Stimulated activated CD4-positive, alpha-beta T cell treated with anti-CD3 and anti-CD28 coated beads, Interleukin-1b, Interleukin-23, amount 100 ng/mL, for 4 hours (primary cell): ENCODE data around the gene CNIH3.
"Not testable (repeated sequence)": the region's sequence is repeated elsewhere in the genome, so short reads cannot be mapped to it uniquely, and the experiment has no call there.

Experiments used
- DNase-seq, 2 donors: peaks; one replicate each; pipeline ENCODE4 v3.0.0-alpha.2; 2020; ENCODE audit warnings: low read depth in 2 of 2

The CNIH3 gene

DNA sequence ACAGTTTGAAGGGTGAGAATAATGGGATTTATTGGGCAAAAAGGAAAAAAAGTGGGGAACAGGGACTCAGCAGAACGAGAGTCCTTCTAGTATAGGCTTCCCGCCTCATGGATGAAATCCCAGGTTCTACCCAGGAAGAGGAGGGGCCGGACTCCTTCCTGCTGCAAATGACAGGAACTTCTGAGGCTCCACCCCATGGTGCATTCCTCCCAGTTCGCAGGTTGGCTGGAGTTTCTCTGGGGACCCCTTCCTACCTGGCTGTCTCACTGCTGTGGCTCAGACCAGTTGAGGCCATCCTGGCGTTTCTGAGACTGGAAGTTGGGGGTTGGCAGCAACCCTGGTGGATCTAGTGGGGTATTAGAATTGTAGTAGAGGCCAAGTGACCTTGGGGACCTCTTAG lies 27.5 kb downstream of the CNIH3 start:
- DNase-seq, result no peak

DNA sequence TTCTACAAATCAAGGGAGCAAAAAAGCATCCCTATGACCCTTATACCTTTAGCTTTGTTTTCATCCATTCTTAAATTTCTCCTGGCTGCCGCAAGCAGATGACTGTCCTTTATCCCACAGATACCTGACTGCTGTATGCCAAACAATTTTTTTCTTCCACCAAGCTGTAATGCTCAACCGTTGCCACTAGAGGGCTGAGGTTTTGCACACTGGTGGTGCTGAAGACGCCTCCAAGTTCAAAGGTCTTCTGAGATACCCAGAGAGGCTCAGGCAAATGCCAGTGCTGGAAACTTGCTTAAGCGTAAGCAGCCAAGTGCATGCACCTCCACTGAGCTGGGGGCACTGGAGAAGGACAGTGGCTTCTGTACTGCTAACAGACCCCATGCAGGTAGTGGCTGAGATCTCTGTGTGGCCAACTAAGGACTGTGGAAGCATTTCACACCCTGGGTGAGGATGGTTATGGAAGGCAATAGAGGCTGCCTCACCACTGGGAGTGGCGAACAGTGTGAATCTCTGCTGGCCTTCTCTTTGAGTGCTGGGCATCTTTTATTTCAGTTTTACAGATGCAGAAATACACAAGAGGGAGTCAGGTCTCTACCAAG lies 28.5 kb downstream of the CNIH3 start:
- DNase-seq, result peak; percentile 21 to 39

DNA sequence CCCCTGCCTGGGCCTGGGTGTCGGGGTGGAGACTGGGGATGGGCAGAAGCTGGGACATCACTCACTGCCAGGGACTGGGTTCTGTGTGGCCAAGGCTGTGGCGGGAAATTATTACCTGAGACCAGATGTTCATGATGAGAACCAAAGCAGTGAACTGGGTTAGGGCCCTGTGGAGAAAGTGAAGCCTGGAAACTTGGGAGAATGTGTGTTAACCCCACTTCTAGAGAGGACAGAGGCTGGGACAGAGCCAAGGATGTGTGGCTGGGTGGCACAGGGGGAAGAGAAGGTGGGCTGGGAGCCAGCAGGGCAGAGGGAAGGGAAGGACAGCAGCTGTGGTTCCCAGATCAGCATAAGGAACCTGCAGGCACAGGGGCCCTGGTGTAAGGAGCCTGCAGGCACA lies 31.3 kb downstream of the CNIH3 start:
- no peak for DNase-seq

DNA sequence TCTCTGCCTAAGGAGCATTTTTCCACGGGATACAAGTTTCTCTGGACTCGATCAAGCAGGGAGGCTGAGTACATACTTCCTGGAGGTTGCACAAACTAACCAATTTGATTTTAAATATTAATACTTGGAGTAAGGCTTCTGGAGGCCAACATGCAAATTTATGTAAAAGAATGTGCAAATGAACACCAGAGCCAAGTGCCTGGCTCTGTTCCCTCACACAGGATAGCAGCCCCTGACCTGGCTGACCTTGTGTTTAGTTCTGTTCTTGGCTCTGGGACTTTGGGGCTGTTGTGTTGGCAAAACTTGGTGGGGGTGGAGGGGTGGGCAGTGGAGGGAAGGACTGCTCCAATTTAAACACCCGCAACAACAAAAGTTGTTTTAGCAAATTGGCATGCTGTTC lies 34.2 kb downstream of the CNIH3 start:
- no peak for DNase-seq

DNA sequence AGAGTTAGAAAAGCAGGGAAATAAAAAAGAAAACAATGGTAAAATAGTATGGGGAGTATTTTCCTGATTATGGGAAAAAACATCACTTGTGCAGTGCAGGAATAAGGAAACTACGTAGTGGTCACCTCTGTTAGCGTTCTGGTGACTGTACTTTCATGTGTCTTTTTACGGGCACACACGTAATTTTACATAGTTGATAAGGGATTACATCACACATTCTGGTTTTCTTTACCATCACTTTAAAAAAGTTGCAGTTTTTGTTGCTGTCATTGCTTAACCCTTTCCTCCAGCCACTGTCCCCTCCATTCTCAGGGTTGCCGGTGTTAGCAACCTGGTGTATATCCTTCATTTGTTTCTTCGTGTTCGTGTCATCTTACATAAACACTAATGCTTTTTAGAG lies 35.1 kb downstream of the CNIH3 start:
- DNase-seq, result no peak

DNA sequence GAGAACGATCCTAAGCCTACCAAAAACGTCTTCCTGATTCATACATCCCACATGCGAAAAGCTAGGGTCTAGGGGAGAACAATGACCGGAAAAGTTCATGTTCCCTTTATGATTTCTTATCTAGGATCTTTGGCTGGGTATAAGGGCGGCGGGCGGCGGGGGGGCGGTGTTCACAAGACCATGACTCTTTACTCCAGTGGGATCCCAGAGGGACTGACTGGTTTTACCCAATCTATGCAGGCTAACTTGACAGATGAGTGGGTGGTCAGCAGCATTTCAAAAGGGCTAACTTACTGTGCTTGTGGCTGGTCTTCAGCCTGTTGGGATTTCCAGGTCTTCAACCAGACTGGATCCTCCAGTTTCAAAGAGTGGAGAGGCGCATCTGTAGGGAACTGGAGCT lies 40.3 kb downstream of the CNIH3 start:
- no peak for DNase-seq

DNA sequence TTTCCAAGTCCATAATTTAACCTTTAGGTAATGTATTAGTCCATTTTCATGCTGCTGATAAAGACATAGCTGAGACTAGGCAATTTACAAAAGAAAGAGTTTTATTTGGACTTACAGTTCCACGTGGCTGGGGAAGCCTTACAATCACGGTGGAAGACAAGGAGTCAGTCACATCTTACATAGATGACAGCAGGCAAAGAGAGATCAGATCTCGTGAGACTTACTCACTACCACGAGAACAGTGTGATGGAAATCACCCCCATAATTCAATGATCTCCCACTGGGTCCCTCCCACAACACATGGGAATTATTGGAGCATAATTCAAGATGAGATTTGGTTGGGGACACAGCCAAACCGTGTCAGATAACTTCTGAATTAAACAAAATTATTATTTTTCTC lies 44.0 kb downstream of the CNIH3 start:
- no peak for DNase-seq

DNA sequence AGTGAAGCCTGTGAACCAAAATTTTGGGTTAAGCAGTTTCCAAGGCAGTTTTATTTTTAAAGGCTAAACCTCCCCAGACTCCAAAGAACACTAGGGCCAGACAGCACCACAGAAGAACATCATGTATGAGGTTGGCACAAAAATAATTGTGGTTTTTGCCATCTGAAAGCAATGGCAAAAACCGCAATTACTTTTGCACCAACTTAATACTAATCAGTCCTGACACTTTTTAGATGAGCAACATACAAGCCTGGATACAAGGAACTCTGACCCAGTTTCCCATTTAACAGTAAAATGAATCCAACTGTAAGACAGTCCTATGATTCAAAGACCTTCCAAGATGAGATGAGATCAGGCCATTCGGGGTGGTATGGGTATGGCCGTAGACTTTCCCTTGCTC lies 46.8 kb downstream of the CNIH3 start:
- DNase-seq, result no peak

DNA sequence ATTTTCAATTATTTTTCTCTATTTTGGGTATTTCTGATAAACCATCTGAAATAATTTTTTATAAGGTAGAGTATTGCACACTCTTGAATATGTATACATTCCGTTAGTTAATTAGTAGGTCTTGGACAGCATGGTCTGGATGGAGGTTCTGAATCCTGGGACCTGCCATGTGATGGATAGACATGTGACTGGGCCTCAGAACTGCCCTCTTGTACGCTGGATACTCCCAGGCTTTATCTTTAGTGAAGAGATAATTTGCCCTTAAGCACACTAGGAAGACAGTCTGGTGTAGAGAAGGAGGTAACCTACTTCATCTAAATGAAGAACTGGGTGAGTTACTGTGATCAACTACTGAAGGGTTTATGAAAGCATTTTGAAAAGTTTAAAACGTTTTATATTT lies 48.9 kb downstream of the CNIH3 start:
- no peak for DNase-seq

DNA sequence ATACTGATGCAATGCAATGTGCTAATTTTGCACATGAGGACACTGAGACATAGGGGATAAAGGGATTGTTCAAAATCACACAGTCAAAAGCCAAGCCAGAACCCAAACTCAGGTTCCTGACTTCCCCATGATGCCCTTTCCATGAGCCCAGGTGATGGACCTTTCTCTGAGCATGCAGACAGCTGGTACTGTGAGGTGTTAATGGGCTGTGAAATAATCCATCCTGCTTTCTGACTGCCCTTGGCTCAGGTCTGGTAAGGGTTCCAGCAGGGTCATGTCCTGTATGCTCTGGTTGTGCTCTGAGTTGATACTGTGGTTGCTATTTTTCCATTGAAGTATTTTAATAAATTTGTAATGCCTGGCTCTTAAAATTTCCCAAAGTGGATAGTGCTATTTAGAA lies 50.0 kb downstream of the CNIH3 start:
- DNase-seq, result no peak

DNA sequence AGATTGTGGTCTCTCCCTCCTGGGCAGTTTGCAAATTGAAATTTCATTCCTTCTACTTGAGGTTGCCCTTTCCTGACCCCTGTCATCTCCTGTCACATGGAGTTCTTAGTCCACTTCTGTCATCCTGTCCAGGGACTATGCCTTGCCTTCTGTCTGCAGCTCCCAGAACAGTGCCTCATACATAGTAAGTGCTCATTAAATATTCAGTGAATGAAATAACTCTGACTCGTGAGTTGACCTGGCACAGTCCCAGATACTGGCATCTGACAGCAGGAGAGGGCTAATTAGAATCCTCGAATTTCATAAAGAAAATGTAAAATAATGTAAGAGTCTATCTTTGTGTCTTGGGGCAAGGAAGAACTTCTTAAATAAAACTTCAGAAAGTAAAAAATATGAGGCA lies 50.8 kb downstream of the CNIH3 start:
- DNase-seq, result no peak

DNA sequence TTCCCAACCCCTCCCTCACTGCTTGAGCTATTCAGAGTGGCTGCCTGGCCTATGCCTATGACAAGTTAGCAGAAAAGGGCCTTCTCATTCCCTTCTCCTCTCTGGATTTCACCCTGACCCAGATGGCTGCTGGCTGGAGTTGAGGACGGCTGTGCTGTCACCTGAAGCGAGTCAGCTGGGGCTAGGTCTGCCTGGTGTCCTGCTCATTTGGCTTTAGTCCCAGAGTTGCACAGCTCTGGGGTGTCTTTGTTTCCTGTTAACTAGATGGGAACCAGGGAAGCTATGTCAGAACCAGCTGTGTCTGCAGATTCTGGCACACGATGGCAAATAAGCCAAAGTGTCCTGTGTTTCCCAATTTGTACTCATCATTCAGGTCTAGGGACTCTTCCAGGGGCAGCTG lies 52.9 kb downstream of the CNIH3 start:
- no peak for DNase-seq

DNA sequence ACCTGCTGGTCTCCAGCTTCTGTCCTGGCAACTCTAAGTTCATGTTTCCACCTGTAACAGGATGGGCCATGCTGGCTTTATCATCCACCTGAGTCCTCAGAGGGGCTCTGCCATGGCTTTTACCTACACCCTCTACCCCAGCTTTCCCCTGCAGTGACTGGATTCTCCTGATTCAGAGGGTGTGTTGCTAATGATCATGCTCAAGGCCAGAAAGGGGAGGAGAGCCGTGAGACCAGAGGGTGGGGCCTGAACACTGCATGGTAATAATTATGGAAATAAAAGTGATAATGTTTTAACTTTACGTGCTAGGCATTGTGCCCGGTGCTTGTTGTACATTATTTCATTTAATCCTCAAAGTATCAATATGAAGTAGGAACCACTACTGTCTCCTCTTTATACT lies 53.3 kb downstream of the CNIH3 start:
- no peak for DNase-seq

DNA sequence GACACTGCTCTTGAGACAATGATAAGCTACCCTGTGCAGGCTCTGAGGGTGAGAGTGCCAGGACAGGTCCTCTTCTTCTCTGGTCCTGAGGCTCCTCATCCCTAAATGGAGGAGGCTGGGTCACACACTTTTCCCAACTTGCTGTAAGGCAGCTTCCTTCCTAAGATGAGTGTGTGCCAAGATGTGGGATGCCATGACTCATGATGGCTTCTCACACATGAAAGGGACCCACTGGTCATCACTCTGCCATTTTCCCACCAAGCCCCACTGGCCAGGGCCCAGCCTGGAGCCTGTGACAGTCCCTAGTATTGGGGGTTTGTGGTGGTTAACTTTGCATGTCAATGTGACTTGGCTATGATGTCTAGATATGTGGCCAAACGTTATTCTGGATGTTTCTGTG lies 54.4 kb downstream of the CNIH3 start:
- DNase-seq, result no peak

DNA sequence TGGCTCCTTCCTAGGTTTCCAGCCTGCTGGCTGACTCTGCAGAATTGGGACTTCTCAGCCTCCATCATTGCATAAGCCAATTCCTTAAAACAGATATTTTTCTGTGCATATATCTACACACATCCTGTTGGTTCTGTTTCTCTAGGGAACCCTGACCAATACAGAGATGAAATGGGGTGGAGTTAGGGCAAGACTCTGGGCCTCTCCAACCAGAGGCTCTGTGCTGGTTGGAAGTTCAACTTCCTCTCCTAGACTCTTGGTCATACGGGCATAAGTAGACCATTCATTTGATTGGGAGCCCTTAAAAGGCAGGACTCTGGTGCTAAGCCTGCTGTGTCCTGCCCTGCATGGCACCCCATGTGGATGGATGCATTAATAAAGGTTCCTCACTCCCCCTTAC lies 55.0 kb downstream of the CNIH3 start:
- DNase-seq, result no peak

DNA sequence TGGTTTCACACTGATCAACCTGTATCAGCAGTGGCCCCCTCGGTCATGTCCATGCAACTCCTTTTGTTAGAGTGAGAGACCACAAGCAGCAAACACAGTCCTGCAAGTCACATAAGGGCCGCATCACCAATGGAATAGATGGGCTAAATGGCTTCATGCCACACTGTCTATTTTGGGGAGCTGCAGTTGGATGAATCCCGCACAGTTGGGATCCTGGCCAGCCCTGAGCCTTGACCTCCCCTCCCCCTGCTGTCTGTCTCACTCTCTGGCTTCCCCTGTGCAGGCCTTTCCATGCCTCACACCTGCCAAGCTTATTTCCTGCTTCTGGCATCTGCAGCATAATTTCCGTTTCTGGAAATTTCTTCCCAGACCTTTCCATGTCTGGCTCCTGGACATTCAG lies 57.0 kb downstream of the CNIH3 start:
- DNase-seq, result no peak

DNA sequence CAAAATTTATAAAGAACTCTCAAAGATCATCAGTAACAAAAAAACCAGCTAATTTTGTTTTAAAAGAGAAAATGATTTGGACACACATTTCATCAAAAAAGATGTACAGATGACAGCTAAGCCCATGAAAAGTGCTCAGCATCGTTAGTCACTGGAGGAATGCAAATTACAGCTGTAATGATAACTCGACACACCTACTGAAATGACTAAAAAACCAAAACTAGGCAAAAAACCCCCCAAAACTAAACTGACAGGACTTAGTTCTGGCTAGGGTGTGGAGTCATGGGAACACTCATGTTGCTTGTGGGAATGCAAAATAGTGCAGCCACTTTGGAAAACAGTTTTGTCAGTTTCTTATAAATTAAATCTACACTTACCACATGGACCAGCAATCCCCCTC lies 59.5 kb downstream of the CNIH3 start:
- DNase-seq, result no peak

DNA sequence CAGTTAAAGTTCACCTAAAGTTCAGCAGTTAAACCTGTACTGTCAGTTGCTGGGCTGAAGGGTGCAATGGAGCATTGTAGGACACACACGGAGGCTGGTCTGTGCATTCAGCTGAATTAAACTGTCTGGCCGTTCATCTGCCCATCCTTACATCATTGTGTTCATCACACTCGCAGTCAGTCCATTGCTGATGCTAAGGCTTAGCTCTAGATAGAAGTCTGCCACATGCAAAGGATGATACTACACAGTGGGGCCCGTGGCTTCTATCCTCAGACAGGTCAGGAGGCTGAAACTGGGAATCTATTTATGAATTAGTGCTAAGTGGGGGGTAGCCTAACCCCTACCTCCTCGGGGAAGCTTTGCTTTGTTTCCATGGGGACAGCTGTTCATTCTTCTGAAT lies 60.4 kb downstream of the CNIH3 start:
- no peak for DNase-seq

DNA sequence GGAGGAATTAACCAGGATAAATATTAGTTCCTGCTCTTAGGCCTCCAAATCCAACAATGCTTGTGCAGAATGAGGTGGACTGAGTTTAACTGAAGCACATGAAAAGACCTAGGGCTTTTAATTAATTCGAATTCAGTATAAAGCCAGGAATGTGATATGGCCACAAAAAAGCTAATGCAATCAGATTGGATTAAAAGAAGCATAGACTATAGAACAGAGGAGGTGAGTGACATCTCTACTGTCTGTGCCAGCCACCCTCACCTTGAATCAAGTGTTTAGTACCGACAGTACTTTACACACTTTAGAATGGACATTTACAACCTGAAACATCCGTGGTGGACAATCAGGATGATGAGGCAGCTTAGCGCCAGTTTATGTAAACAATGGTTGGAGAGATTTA lies 62.1 kb downstream of the CNIH3 start:
- DNase-seq, result no peak

DNA sequence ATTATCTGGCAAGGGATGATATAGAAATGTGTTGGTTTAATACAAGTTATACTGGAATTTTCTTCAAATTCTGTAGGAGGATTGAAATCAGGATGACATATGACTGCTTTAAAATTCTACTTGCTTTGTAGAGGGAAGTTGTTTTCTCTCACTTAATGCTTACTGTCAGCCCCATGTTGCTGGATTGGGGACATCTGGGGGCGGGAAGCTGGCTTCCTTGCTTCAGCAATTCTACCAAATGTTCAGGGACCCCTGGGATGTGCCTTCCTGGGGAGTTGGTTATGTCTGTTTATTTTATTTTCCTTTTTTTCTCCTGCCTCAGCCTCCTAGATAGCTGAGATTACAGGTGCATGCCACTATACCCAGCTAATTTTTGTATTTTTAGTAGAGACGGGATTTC lies 63.5 kb downstream of the CNIH3 start:
- no peak for DNase-seq

DNA sequence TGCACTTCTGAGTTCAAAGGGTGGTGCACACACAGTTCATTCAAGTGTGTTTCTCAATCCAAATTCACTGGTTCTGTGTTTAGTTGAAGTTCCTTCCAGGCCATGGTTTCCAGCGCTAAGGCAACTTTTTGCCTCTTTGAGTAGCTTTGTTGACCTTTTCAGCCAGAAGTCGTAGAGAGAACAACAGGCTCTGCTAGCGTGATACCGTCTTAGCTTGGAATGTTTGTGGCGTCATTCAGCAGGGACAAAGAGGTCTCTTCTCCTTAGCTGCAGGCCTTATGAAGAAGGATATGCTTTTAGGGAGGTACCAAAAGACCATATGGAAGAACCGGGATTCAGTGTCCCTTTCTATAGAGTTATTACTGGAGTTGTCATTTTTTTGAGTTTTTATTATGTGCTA lies 65.7 kb downstream of the CNIH3 start:
- DNase-seq, result no peak

DNA sequence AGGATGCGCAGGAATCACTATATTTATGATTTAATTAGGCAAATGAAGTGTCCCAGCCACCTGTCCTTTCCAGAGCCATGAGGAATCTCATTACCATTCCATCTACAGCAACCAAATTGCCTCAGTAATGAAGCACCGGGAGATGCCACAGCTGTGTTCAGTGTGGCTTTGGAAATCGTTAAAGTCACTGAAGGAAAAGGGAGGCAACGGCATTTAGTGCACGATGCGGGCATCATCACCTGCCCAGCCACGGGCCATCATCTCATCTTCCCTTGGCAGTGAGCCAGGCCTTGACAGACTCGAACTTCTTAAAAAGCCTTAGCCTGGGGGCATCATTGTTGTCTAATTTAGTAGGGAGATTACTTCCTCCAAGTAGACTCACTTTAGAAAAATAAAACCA lies 67.8 kb downstream of the CNIH3 start:
- DNase-seq, result no peak

DNA sequence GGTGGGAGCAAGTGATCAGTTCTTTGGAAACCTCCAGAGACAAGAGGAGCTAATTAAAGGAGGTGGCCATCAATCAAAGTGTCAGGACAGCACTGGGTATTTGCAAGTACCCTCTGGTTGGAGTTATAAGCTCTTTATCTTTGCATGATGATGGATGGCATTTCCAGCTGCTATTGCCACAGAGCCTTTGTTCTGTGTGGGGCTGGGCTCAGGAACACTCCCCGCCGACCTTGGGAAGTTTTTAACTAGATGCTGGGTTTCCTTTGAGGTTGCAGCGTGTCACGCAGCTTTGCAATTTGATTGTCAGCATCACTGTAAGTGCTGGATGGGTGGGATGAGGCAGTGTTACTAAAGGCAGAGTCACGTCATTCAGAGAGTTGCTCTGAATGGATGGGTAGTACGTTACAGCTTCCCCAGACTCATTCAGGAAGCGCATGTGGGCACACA lies 68.9 kb downstream of the CNIH3 start:
- no peak for DNase-seq

DNA sequence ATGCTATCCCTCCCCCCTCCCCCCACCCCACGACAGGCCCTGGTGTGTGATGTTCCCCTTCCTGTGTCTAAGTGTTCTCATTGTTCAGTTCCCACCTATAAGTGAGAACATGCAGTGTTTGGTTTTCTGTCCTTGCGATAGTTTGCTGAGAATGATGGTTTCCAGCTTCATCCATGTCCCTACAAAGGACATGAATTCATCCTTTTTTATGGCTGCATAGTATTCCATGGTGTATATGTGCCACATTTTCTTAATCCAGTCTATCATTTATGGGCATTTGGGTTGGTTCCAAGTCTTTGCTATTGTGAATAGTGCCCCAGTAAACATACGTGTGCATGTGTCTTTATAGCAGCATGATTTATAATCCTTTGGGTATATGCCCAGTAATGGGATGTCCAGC lies 70.0 kb downstream of the CNIH3 start:
- DNase-seq, result not testable (repeated sequence)

DNA sequence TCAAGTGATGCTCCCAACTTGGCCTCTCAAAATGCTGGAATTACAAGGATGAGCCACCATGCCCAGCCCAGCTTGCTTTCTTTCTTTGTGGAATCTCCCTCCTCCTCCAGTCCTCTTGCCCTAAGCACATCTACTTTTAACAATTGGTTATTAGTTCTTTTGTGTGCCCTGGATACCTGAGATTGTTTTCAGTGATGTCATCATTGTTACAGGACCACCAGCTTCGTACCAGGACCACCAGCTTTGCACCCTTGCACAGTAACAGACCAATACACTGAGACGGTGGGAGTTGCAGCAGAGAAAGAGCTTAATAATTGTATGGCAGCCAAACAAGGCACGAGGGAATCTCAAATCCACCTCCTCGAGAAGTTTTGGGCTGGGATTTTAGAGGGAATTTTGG lies 71.3 kb downstream of the CNIH3 start:
- DNase-seq, result no peak
